Brain pericyte (primary cell): ENCODE measurements around the gene SPSB4.

Experiments
- DNase-seq: peaks from one replicate; pipeline ENCODE4 v3.0.0-alpha.2; 2012; ENCODE audit warnings: low read depth, low spot score

The SPSB4 gene

GRCh38 chr3:141076036-141076773 is 25.1 kb downstream of the SPSB4 start:
- DNase-seq: no peak

GRCh38 chr3:141076797-141077571 is 25.8 kb downstream of the SPSB4 start:
- peak; percentile 77 for DNase-seq

- DNase-seq: no peak
Observed at GRCh38 chr3:141077631-141078030, 26.5 kb downstream of the SPSB4 start.

- DNase-seq: no peak
Observed at GRCh38 chr3:141078200-141078599, 27.1 kb downstream of the SPSB4 start.

- no peak for DNase-seq
Observed at GRCh38 chr3:141080431-141080830, 29.3 kb downstream of the SPSB4 start.

- DNase-seq: no peak
Observed at GRCh38 chr3:141081141-141081795, 30.1 kb downstream of the SPSB4 start.

GRCh38 chr3:141082064-141082463 is 30.9 kb downstream of the SPSB4 start:
- DNase-seq: peak; percentile 47

GRCh38 chr3:141083226-141083625 is 32.1 kb downstream of the SPSB4 start:
- no peak for DNase-seq

GRCh38 chr3:141083836-141084649 is 32.9 kb downstream of the SPSB4 start:
- peak; percentile 75 for DNase-seq

- no peak for DNase-seq
Observed at GRCh38 chr3:141085343-141086070, 34.4 kb downstream of the SPSB4 start.

GRCh38 chr3:141086188-141086587 is 35.0 kb downstream of the SPSB4 start:
- no peak for DNase-seq

- no peak for DNase-seq
Observed at GRCh38 chr3:141087076-141087777, 36.1 kb downstream of the SPSB4 start.

- DNase-seq: no peak
Observed at GRCh38 chr3:141087778-141088130, 36.6 kb downstream of the SPSB4 start.

GRCh38 chr3:141089339-141090152 is 38.4 kb downstream of the SPSB4 start:
- no peak for DNase-seq

GRCh38 chr3:141091426-141091825 is 40.3 kb downstream of the SPSB4 start:
- no peak for DNase-seq

- no peak for DNase-seq
Observed at GRCh38 chr3:141092663-141093062, 41.5 kb downstream of the SPSB4 start.

- DNase-seq: no peak
Observed at GRCh38 chr3:141093397-141093796, 42.2 kb downstream of the SPSB4 start.

GRCh38 chr3:141093971-141094684 is 43.0 kb downstream of the SPSB4 start:
- DNase-seq: no peak
